Breast epithelium (tissue), 4 donors: Measurements from ENCODE around the gene RNF14. TPM values are rescaled to one million over a fixed set of nuclear protein-coding genes. Genes with fewer than 3 reads are reported as not detected.
"Not testable (repeated sequence)": the region's sequence is repeated elsewhere in the genome, so short reads cannot be mapped to it uniquely, and the experiment has no call there.

Experiments
- DNase-seq, 2 donors: peaks; one replicate each; pipeline ENCODE4 v3.0.0-alpha.2; 2019; ENCODE audit warnings: low spot score in 2 of 2
- H3K27ac ChIP-seq, 2 donors: fragments of 200-600 bp; sonication (generic) in 1 of 2; one replicate each; pipeline ENCODE4 v1.5.1; 2016 to 2019; ENCODE audit warnings: mild to moderate bottlenecking in 1 of 2
- H3K27me3 ChIP-seq, 2 donors: fragments of 200-600 bp; sonication (generic) in 1 of 2; one replicate each; pipeline versions ENCODE4 v1.5.1 to v1.6.0; 2017 to 2019; ENCODE audit warnings: control low read depth in 1 of 2, mild to moderate bottlenecking in 1 of 2
- H3K36me3 ChIP-seq: fragments of 200-600 bp; one replicate; pipeline ENCODE4 v1.5.1; 2019
- H3K4me1 ChIP-seq, 2 donors: fragments of 200-600 bp; sonication (generic); one replicate each; pipeline ENCODE4 v1.5.1; 2016 to 2019; ENCODE audit warnings: control low read depth in 1 of 2
- H3K4me3 ChIP-seq, 3 donors: fragments of 200-600 bp; sonication (generic); 1 replicate in 2 of 3; 2 replicates in 1 of 3; pipeline ENCODE4 v1.5.1; 2016 to 2019; ENCODE audit warnings: mild to moderate bottlenecking in 3 of 3, moderate library complexity in 2 of 3
- H3K9me3 ChIP-seq, 2 donors: fragments of 200-600 bp; sonication (generic) in 1 of 2; one replicate each; pipeline ENCODE4 v1.5.1; 2016 to 2019; ENCODE audit warnings: control low read depth in 1 of 2
- CTCF ChIP-seq, 3 donors: fragments of 450-650 bp; IDR thresholded peaks; one replicate each; pipeline ENCODE4 v1.5.1; 2016 to 2017; ENCODE audit warnings: antibody characterized with exemption in 3 of 3, mild to moderate bottlenecking in 3 of 3, moderate library complexity in 3 of 3
- POLR2A ChIP-seq: fragments of 450-650 bp; IDR thresholded peaks from one replicate; pipeline ENCODE4 v1.6.1; 2016; ENCODE audit warnings: antibody characterized with exemption, mild to moderate bottlenecking, moderate library complexity
- POLR2AphosphoS5 ChIP-seq, 3 donors: sonication (generic); formaldehyde crosslinking; IDR thresholded peaks; one replicate each; pipeline ENCODE4 v1.6.1; 2017; ENCODE audit warnings: antibody characterized with exemption in 3 of 3
- intact Hi-C: fragments of 100-400 bp; cut with DNase I; formaldehyde crosslinking; loops from one replicate; pipeline ENCODE4 v1.15.1; 2023; ENCODE audit warnings: low total_unique reads
- total RNA-seq, 3 donors: library from RNA; depleted of rRNA; stranded (reverse); fragments of >200 nt; gene quantifications; one replicate each; pipeline ENCODE4 v1.1.0, GENCODE V29; 2016

The RNF14 gene
- total RNA-seq, 3 donors from 2014 or later = 43.9 to 80.2 (median 60.6) TPM

- DNase-seq = no peak
- intact Hi-C loops = no loop called here
These were observed 54.9 kb downstream of the RNF14 start for GRCh38 chr5:142023836-142024235.

GRCh38 chr5:142024771-142025304 lies 55.9 kb downstream of the RNF14 start:
- Histone ChIP-seq H3K36me3 (no peaks in the 10 kb centered on the region), H3K27me3 (no peaks in the 10 kb centered on the region), H3K4me1 (no peaks in the 10 kb centered on the region), H3K9me3 (no peaks in the 10 kb centered on the region), H3K4me3 (peak overlapping the region; percentile 37 to 65 (median 54)), H3K27ac (peak overlapping the region; percentile 75 to 85)
- peak; percentile 26 to 67 (median 41) for TF ChIP-seq POLR2AphosphoS5 (IDR thresholded peaks at IDR 0.05)
- TF ChIP-seq POLR2A = no peak
- TF ChIP-seq CTCF (IDR thresholded peaks at IDR 0.05) = no peak
- DNase-seq = peak; percentile 62 to 70
- intact Hi-C loops = no loop called here

More at GRCh38 chr5:142023836-142024235, 54.9 kb downstream of the RNF14 start:
- Histone ChIP-seq H3K36me3 (no peaks in the 10 kb centered on the region), H3K4me3 (no peak overlapping the region), H3K27ac (no peak overlapping the region), H3K27me3 (no peaks in the 10 kb centered on the region), H3K4me1 (no peaks in the 10 kb centered on the region), H3K9me3 (no peaks in the 10 kb centered on the region)
- TF ChIP-seq CTCF (IDR thresholded peaks at IDR 0.05) (no peak), POLR2AphosphoS5 (IDR thresholded peaks at IDR 0.05) (no peak), POLR2A (no peak)

GRCh38 chr5:142025637-142026036 lies 56.7 kb downstream of the RNF14 start:
- no peak for DNase-seq
- Histone ChIP-seq H3K4me3 (peak overlapping the region in 2 of 3 donors; percentile 54 to 65), H3K27ac (no peak overlapping the region), H3K9me3 (no peaks in the 10 kb centered on the region), H3K4me1 (no peaks in the 10 kb centered on the region), H3K27me3 (no peaks in the 10 kb centered on the region), H3K36me3 (no peaks in the 10 kb centered on the region)
- intact Hi-C loops = no loop called here
- no peak for TF ChIP-seq CTCF (IDR thresholded peaks at IDR 0.05)
- no peak for TF ChIP-seq POLR2AphosphoS5 (IDR thresholded peaks at IDR 0.05)
- TF ChIP-seq POLR2A = no peak

- TF ChIP-seq CTCF (IDR thresholded peaks at IDR 0.05) (no peak), POLR2A (no peak), POLR2AphosphoS5 (IDR thresholded peaks at IDR 0.05) (no peak)
- no peaks in the 10 kb centered on the region for H3K36me3 ChIP-seq
- H3K27ac ChIP-seq = no peak overlapping the region
- H3K4me3 ChIP-seq = no peak overlapping the region
- H3K27me3 ChIP-seq = no peaks in the 10 kb centered on the region
- intact Hi-C loops = no loop called here
- DNase-seq = no peak
- H3K9me3 ChIP-seq = no peaks in the 10 kb centered on the region
- H3K4me1 ChIP-seq = no peaks in the 10 kb centered on the region
These were observed 63.2 kb downstream of the RNF14 start for GRCh38 chr5:142032150-142032549.

GRCh38 chr5:142032747-142033631 lies 64.1 kb downstream of the RNF14 start:
- Histone ChIP-seq H3K36me3 (no peaks in the 10 kb centered on the region), H3K27me3 (no peaks in the 10 kb centered on the region), H3K4me3 (no peak overlapping the region), H3K27ac (no peak overlapping the region), H3K4me1 (no peaks in the 10 kb centered on the region), H3K9me3 (no peaks in the 10 kb centered on the region)
- no peak for TF ChIP-seq POLR2AphosphoS5 (IDR thresholded peaks at IDR 0.05)
- no peak for TF ChIP-seq POLR2A
- no peak for TF ChIP-seq CTCF (IDR thresholded peaks at IDR 0.05)
- intact Hi-C loops = no loop called here
- DNase-seq = no peak

- H3K4me3 ChIP-seq, intact Hi-C loops: not testable (repeated sequence)
These were observed 65.0 kb downstream of the RNF14 start for GRCh38 chr5:142033632-142034567.

More at GRCh38 chr5:142033632-142034567, 65.0 kb downstream of the RNF14 start:
- H3K27ac ChIP-seq, DNase-seq, H3K27me3 ChIP-seq, H3K9me3 ChIP-seq, H3K36me3 ChIP-seq, H3K4me1 ChIP-seq: not testable (repeated sequence)
